ENCODE measurements around the gene ZNF48. TPM values are rescaled to one million over a fixed set of nuclear protein-coding genes. Genes with fewer than 3 reads are reported as not detected.

Gene ZNF48
- total RNA-seq, 1 donor from 2014 or later = 11.1 TPM

DNA sequence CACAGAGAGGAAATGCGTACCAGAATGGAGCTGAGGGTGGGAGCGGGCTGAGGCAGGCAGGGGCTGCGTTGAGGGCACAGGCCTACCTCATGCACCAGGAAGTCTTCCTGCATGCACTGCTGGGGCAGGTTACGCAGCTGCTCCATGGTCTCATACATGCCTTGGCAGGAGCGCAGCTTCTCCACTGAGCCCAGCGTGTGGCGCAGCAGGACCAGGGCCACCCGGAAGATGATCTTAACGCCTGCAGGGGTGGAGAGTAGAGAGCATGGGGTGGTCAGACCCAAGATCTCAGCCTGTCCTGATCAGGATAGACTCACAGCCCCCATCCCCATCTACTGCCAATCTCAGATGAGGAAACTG lies 36.7 kb upstream of the ZNF48 start:
- DNase-seq (ENCODE audit: low read depth in 2 of 2) = no peak

DNA sequence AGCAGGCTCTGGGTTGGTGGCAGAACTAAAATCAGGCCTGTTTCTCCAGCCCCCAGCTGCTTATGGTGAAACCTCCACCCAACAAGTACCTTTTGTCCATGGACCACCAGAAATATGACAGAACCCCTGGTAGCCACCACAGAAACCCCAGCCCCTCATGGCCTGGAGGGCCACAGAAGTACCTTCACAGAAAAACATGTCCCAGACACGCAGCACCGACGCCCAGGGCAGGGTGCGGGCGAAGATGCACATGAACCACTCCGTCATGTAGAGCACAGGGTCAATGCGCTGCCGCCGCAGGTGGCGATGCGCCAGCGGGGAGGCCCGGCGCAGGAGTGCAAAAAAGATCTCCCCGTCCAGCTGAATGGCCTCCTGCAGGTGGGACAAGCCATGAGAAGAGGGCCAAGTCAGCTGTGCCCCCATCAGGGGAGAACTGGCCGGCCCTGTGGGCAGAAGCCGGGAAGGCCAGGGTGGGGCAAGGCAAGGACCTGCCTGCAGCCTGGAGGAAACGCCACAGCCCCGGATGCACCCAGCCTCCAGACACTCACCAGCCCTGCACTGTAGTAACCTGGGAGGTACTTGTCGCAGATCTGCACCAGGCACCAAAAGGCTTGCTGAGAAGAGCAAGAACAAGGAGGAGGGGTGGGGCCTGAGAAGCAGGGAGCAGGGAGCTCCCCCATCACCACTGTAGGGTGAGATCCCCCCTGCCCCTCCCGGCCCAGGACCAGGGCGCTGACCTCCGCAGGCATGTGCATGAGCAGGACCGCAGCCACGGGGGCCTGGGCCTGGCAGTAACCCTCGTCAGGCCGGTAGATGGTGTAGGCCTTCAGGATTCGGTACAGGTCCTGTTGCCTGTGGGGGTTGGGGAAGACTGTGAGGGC lies 36.0 kb upstream of the ZNF48 start:
- no peak for DNase-seq (ENCODE audit: low read depth in 2 of 2)

DNA sequence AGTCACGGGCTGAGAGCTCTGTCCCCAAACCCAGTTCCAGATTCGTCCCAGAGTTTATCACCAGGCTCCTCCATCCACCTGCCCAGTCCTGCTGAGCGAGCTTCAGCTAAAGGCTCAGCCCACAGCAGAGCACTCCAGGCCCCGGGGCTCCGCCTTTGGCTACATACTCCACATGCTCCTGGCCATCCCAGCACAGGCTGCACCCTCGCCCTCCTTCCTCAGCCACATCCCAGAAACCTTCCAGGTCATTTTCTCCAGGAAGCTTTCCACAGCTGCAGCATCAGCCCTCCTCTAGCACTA lies 35.4 kb upstream of the ZNF48 start:
- no peak for DNase-seq (ENCODE audit: low read depth in 2 of 2)

DNA sequence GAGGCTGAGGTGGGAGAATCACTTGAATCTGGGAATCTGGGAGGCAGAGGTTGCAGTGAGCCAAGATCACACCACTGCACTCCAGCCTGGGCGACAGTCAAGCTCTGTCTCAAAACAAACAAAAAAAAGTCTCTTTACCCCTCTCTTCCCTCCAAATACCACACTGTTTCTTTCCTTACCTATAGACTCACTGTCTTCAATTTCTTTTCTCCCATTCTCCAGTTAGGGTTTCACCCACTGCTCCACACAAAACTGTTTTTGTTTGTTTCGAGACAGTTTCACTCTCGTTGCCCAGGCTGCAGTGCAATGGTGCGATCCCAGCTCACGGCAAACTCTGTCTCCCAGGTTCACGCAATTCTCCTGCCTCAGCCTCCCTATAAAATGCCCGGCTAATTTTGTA lies 34.0 kb upstream of the ZNF48 start:
- DNase-seq (ENCODE audit: low read depth in 2 of 2) = no peak

DNA sequence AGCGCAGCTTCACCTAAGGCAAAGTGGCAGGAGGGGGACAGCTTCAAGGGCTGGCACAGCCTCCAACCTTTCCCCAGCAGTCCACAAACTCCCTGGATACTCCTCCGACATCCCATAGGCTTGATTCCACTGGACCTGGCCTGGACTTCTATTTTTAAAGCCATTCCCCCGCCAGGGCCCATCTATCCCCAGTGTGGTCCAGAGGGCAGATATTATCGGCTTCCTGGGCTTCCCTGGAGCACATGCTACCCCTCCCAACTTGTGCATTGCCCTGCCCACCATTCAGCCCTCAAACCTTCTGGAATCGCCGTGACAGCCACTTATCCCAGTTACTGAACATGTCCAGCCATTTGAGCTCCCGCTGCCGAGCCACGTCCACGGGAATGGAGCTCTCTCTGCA lies 30.0 kb upstream of the ZNF48 start:
- no peak for DNase-seq (ENCODE audit: low read depth in 2 of 2)

DNA sequence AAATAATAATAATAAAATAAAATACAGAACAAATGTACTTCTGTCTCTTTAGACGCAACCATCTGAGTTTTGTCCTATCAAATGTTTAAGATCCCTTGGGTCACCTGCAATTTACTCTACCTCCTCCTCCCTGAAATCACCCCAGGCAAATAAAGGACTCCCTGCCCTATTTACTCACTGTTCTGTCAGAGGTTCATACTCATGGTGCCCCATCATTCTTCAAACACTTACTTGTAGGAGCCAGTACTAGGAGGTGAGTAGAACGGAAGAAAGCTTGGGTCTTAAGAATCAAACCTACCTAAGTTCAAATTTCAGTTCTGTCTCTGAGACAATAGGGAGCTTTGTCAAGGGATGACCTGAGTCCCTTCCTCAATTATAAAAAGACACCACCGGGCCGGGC lies 28.7 kb upstream of the ZNF48 start:
- no peak for DNase-seq (ENCODE audit: low read depth in 2 of 2)

DNA sequence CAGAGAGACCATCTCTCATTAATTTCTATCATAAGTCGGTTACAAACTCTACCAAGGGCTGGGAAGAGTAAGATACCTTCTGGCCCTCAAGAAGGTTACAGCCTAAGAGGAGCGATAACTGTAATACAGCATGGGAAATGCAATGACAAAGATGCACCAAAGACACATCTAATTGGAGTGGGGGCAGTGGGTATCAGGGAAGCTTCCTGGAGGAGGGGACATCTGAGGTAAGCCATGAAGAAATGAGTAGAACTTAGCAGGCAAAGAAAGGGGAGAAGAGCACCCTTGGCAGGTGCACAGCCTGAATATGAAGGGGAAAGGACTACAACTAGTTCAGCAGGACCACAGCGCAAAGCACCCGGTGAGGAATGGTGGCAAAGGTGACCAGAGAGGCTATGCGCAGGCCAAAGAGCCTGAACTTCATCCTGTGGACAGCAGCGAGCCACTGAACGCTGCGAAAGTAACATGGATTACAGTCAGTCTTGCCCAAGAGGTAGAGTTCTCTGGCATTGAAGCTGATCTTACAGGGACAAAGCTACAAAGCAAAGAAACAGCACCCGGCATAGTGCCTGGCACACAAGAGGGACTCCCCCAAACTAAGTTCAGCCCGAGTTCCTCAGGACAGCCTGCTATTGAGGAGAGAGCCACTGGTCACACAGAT lies 27.7 kb upstream of the ZNF48 start:
- peak in 1 of 2 donors; percentile 18 for DNase-seq (ENCODE audit: low read depth in 2 of 2)

DNA sequence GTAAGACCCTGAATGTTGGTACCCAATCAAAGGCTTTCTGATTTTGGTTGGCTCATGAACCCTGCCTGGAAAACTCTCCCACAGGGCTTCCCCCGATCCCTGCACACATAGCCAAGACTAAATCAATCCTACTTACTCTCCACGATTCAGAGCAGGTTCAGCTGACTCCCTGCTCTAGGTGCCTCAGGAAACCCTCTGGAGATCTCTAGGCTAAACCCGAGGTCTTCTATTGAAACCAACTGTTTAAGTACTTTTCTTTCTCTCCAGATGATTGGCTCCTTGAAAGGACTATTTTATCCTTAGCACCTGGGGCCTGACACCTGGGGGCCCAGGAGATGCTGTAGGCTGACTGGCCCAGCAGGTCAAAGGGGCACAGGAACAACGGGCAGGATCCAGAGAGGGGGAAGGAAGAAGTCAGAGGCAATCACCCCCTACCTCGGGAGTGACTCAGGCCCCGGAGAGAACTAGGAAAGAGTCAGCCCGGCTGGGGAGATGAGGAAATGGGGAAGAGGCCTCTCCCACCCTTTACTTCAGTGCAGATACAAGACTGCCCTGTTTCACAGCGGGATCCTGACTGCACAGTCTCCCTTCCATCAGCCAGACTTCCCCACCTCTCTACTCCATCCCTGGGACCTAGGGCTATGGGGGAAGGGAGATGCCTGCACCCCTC lies 27.0 kb upstream of the ZNF48 start:
- peak; percentile 11 to 61 for DNase-seq (ENCODE audit: low read depth in 2 of 2)

DNA sequence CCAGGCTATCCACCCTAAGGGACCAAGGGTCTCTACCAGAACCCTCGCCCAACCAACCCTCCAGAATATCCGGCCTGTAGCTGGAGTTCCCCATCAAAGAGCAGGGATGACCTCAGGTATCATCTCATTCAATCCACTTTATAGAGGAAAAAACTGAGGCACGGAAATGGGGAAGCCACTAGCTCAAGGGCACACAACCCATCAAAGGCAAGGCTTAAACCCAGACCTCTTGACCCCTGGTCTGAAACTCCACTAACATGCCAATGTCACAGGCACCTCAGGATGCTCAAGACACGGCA lies 26.5 kb upstream of the ZNF48 start:
- no peak for DNase-seq (ENCODE audit: low read depth in 2 of 2)

DNA sequence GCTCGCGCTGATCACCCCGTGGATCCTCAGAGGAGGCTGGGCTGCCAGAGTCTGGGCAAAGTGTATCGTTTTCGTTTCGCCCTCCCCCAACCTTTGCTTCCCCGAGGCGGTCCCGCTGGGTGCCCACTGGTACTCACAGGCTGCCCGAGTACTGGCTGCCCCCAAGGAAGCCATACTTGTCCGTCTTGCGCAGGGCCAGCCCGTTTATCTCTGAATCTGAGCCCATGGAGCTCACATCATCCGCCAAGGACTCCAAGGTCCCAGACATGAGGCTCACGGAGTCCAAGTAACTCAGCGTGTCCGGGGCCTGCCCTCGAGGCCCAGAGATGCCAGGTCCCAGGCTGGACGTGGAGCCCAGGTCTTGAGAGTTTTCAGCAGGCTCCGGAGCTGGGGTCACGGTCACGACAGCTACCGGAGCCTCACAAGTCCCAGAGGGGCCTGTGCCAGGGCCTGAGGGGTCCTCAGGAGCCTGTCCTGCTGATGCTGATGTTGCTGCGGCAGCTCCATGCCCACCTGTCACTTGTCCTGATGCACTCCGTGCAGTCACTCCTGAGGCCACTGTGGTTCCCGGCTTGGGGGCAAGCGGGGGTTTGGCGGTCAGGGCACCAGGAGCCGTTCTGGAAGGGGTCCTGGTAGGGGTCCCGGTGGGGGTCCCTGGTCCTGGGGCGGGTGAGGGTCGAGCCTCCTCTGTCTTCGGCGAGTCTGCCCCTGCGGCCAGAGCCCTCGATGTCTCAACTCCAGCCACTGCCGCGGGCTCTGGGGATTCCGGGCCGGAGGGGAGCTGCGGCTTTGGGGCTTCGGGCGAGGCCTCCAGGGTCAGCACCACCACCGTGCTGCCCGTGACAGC lies 25.9 kb upstream of the ZNF48 start:
- peak in 1 of 2 donors; percentile 28 for DNase-seq (ENCODE audit: low read depth in 2 of 2)

DNA sequence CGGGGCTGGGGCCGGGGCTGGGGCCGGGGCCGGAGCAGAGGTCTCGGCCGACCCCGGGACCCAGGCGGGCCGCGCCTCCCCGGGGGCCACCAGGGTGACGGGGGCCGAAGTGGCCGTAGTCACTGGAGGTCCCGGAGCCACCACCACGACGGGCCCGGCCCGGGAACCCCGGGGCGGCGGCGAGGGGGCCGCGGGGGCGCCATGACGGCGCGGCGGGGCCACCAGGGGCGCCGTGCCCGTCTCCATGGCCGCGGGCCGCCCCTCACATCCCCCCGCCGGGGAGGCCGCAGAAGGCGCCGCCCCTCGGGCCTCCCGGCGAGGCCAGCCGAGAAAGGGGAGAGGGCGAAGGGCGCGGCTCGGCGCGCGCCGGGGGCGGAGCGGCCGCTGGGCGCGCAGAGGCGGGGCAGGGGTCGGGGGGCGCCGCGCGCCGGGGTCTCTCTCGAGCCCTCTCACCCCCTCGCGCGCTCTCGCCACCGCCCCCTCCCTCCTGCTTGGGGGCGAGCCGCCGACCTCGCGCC lies 25.2 kb upstream of the ZNF48 start:
- DNase-seq (ENCODE audit: low read depth in 2 of 2) = no peak

DNA sequence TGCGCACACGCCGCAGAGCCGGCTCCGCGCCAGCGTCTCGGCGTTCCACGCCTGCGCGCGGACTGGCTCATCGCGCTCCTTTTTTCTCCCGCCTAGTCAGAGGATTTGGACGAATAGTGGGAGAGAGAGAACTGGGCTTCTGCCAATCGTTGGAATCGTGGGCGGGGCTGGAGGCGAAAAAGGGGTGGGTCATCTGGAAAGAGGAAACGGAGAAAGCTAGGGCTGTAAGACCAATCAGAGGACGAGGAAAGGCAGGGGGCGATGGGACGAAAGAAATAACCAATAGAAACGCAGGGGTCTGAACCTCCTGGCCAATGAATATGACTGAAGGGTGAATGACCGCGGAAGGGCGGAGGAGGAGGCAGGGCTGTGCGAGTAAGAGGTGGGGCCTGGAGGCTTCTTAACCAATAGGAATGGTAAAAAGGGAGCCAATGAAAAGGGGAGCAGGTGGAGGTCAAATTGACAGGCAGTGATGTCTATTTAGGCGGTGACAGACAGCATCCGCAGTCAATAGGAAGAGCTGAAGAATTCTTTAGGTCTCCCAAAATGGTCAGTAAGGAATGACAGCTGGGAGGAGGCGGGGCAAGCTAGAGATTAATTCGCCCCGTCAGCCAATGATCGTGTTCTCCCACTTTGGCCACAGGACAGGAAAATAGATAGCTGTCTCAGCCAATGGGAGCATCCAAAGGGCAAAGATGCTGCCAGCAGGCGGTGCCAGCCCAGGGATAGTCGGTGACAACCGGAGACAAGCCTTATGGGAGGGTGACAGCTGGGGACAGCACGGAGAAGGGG lies 24.6 kb upstream of the ZNF48 start, which contains the start of gene TBC1D10B:
TSS of gene TBC1D10B (minus strand) at position 39 of the 792 bp plus-strand sequence. CDS start 311 bp downstream, outside the sequence.
- peak; percentile 100 for DNase-seq (ENCODE audit: low read depth in 2 of 2)

DNA sequence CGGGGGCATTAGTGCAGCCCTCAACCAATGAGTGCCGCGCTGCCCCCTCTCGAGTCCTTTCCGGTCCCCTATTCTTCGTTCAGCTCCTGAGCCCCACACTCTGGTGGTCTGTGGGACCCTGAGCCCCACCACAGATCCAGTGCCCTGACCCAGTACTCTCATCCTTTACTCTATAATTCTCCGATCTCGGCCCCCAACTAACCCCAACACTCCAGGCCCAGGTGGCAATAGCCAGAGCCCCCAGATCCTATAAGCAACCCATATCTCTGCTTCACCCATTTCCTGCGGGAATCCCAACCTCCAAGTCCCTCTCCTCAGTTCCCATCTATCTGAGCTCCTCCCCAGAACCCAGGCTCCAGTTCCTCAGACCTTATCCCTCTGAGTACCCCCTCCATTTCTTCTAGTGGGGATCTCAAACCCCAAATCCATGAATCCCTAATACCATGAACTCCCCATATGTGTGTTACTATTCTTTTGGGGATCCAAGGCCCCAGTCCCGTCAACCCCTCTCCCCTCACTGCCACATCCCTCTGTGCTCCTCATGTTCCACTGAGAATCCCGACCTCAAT lies 23.9 kb upstream of the ZNF48 start:
- DNase-seq (ENCODE audit: low read depth in 2 of 2) = no peak

DNA sequence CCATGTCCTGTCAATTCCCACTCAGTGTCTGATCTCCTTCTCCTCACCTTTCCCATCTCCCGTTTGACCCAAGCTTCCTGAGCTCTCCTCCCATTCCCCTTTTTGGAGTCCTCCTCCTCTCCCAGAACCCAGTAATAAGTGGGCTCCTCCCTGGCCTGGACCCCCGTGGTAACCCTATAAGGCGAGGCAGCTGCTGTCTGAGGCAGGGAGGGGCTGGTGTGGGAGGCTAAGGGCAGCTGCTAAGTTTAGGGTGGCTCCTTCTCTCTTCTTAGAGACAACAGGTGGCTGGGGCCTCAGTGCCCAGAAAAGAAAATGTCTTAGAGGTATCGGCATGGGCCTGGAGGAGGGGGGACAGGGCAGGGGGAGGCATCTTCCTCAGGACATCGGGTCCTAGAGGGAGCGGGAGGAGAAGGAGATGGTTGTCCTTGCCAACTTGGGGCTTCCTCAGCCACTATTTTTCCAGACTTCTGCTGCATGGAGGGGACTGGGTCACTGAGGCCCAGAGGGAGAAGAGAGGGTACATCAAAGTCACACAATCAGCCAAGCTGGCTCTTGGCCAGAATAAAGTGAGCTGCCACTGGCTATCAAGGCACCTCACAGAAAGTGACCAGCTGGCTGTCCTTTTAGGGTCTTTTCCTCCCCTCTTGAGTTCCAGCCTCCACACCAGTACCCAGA lies 23.0 kb upstream of the ZNF48 start:
- DNase-seq (ENCODE audit: low read depth in 2 of 2) = no peak

DNA sequence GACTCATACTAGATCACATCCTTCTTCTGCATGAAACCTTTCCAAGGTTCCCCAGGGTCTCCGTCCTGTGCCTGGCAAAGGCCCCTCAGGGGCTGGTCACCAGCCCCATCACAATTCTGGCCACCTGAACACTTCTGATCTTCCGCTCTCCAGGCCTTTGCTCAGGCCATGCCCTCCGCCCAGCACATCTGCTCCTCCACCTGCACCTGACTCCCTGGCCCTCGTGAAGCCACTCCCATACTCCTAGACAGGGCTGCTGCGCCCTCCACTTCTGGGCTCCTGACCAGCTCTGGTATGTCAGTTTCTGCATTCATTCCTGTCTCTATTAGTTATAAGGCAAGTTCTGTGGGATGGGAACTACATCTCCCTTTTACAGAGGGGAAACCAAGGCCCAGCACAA lies 22.5 kb upstream of the ZNF48 start:
- no peak for DNase-seq (ENCODE audit: low read depth in 2 of 2)

DNA sequence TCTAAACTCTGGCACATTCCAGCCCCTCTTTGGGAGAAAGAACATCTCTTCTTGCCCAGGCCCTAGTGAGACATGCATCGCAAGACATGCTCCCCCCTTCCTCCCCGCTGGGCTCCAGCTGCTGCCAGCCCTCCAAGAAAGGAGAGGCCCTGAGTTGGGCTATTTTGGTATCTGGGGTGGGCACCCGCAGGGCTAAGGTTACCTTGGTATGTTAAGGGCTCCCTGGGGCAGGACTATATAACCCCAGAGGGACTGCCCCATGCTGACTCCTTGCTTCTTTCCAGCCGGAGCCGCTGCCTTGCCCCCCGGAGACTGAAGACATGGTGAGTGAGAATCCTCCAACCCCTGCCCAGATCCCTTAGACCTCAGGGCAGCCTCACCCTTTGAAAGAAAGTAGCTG lies 20.7 kb upstream of the ZNF48 start, which contains the start of gene MYL11:
TSS of gene MYL11 (plus strand) at position 265 of the 400 bp plus-strand sequence. CDS start at position 321, 56 bp downstream.
- no peak for DNase-seq (ENCODE audit: low read depth in 2 of 2)

DNA sequence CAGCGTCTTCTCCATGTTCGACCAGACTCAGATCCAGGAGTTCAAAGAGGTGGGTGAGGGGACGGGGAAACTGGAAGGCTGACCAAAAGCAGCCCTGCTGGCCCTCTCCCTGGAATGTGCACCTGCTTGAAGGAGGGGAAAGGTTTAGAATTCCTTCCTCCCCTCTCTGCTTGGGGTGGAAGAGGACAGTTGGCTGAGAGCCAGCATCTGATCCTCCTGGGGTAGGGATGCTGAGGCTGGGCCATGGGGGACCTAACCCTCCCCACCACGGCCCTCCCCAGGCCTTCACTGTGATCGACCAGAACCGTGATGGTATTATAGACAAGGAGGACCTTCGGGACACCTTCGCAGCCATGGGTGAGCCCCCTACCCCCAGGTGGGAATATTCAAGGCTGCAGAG lies 19.4 kb upstream of the ZNF48 start:
- DNase-seq (ENCODE audit: low read depth in 2 of 2) = no peak

DNA sequence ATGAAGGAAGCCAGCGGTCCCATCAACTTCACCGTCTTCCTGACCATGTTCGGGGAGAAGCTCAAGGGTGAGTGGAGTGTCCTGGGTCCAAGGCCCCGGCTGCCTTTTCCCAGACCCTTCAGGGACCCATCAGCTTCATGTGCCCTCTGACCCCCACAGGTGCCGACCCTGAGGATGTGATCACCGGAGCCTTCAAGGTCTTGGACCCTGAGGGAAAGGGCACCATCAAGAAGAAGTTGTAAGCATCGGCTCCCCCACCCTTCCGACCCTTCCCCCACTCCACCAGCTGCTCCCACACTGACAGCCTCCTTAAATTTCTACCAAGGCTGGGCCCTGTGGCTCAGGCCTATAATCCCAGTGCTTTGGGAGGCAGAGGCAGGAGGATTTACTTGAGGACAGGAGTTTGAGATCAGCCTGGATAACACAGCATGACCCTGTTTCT lies 18.7 kb upstream of the ZNF48 start:
- no peak for DNase-seq (ENCODE audit: low read depth in 2 of 2)

DNA sequence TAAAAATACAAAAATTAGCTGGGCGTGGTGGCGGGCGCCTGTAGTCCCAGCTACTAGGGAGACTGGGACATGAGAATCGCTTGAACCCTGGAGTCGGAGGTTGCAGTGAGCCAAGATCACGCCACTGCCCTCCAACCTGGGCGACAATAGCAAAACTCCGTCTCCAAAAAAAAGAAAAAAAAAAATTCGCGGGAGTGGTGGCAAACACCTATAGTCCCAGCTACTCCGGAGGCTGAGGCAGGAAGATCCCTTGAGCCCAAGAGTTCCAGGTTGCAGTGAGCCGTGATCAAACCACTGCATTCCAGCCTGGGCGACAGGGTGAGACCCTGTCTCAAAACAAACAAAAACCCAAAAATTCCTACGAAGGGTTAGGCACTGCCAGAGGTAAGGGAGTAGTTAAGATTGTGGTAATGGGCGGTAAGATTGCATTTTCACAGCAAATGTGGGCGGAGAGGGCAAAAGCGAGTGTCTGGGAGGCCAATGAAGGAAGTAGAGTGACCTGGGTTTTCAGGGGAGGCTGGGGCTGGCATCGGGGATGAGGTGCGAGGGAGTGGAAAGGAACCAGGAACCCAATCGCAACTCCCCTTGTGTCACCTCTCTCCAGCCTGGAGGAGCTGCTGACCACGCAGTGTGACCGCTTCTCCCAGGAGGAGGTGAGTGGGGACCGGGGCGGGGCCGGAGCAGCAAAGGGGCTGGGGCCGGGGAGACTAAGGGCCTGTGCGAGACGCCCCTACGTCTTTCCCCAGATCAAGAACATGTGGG lies 18.0 kb upstream of the ZNF48 start:
- no peak for DNase-seq (ENCODE audit: low read depth in 2 of 2)

Measured in lung microvascular endothelial cell (primary cell).